Epithelial cell of proximal tubule (primary cell): ENCODE results near the gene HSPB7. TPM values are rescaled to one million over a fixed set of nuclear protein-coding genes. Genes with fewer than 3 reads are reported as not detected.
"Not testable (repeated sequence)": the region's sequence is repeated elsewhere in the genome, so short reads cannot be mapped to it uniquely, and the experiment has no call there.

ENCODE experiments used
- DNase-seq: peaks from one replicate; pipeline ENCODE4 v3.0.0-alpha.2; 2011; ENCODE audit warnings: low read depth
- H3K4me3 ChIP-seq: 2 replicates; pipeline ENCODE4 v1.5.1; 2011; ENCODE audit warnings: low read depth, mild to moderate bottlenecking, low read length
- CTCF ChIP-seq: conservative IDR thresholded peaks from 2 replicates; pipeline ENCODE4 v1.5.1; 2012; ENCODE audit warnings: low read depth, mild to moderate bottlenecking, low read length
- total RNA-seq: library from RNA; depleted of rRNA; stranded (reverse); fragments of >200 nt; gene quantifications from 2 replicates; pipeline ENCODE4 v1.2.3, GENCODE V29; 2015

HSPB7 gene
- total RNA-seq, 1 donor from 2014 or later: not detected

- DNase-seq: no peak
- no peak for TF ChIP-seq CTCF
Observed at GRCh38 chr1:16038620-16038912, 20.7 kb upstream of the HSPB7 start.

GRCh38 chr1:16036461-16036860, 18.6 kb upstream of the HSPB7 start:
- H3K4me3 ChIP-seq, DNase-seq: not testable (repeated sequence)

More at GRCh38 chr1:16038620-16038912, 20.7 kb upstream of the HSPB7 start:
- no peak overlapping the region for H3K4me3 ChIP-seq

GRCh38 chr1:16033103-16033632, 15.3 kb upstream of the HSPB7 start:
- DNase-seq, H3K4me3 ChIP-seq: not testable (repeated sequence)

GRCh38 chr1:16032388-16033102, 14.7 kb upstream of the HSPB7 start:
- DNase-seq: no peak
- peak; percentile 85 for TF ChIP-seq CTCF
- H3K4me3 ChIP-seq: no peak overlapping the region

GRCh38 chr1:16031551-16031950, 13.7 kb upstream of the HSPB7 start:
- TF ChIP-seq CTCF: no peak
- H3K4me3 ChIP-seq: no peak overlapping the region
- no peak for DNase-seq

GRCh38 chr1:16029288-16029687, 11.4 kb upstream of the HSPB7 start:
- no peak overlapping the region for H3K4me3 ChIP-seq

GRCh38 chr1:16029003-16029268, 11.1 kb upstream of the HSPB7 start:
- not testable (repeated sequence) for DNase-seq

More at GRCh38 chr1:16029288-16029687, 11.4 kb upstream of the HSPB7 start:
- DNase-seq: no peak
- TF ChIP-seq CTCF: no peak

GRCh38 chr1:16028237-16029002, 10.6 kb upstream of the HSPB7 start:
- TF ChIP-seq CTCF: no peak
- H3K4me3 ChIP-seq: no peak overlapping the region
- DNase-seq: no peak

More at GRCh38 chr1:16029003-16029268, 11.1 kb upstream of the HSPB7 start:
- H3K4me3 ChIP-seq: not testable (repeated sequence)
